ENCODE measurements around the gene GINS3. TPM values are rescaled to one million over a fixed set of nuclear protein-coding genes. Genes with fewer than 3 reads are reported as not detected.

Gene GINS3
- 16.4 and 17.2 TPM in 2 replicates for total RNA-seq (2021)
- long read RNA-seq, transcript GINS3-202 (2 exons, 1,932 nt): major isoform, 44 of 81 reads
- long read RNA-seq, transcript GINS3-201 (3 exons, 2,274 nt): minor isoform, 33 of 81 reads
- long read RNA-seq, partial matches to known transcripts: 1 of 81 reads
- long read RNA-seq, other reads (novel, unspliced or antisense): 2 of 81 reads

- Histone ChIP-seq H2AK5ac (ENCODE audit: insufficient read length, low read length) (no peak within 1 kb of the TSS), H3K27ac (ENCODE audit: insufficient read length, low read depth, low read length) (peak within 1 kb of the TSS; percentile 8), H3K56ac (ENCODE audit: insufficient read length, low read depth, low read length) (no peak within 1 kb of the TSS), H2BK12ac (ENCODE audit: insufficient read length, low read depth, low read length) (no peak within 1 kb of the TSS), H3K9ac (ENCODE audit: extremely low read depth, insufficient read length, low read length) (peak within 1 kb of the TSS; percentile 88), H4K91ac (ENCODE audit: insufficient read length, low read depth, low read length) (no peak within 1 kb of the TSS), H3K27me3 (ENCODE audit: insufficient read depth, low read length) (peaks cover 2% of the 10 kb centered on the region; the same call in 1 of the 2 replicates), H3K23ac (ENCODE audit: insufficient read length, low read depth, low read length) (no peak within 1 kb of the TSS), H2BK15ac (ENCODE audit: low read depth, low read length) (peak within 1 kb of the TSS; percentile 5; the same call in 1 of the 2 replicates), H3K9me3 (ENCODE audit: control insufficient read depth, low read depth, low read length) (no peaks in the 10 kb centered on the region), H2BK5ac (ENCODE audit: insufficient read length, low read length) (no peak within 1 kb of the TSS), H2BK120ac (ENCODE audit: low read depth, low read length, poor library complexity, severe bottlenecking) (no peak within 1 kb of the TSS), H4K20me1 (ENCODE audit: control insufficient read depth, insufficient read depth, insufficient read length) (no peaks in the 10 kb centered on the region), H3K4me2 (ENCODE audit: insufficient read depth, insufficient read length, low read length) (peak within 1 kb of the TSS; percentile 90), H3K4me1 (ENCODE audit: insufficient read depth, low read length) (no peaks in the 10 kb centered on the region), H3K23me2 (ENCODE audit: insufficient read length, low read depth, low read length, poor library complexity, severe bottlenecking) (no peaks in the 10 kb centered on the region), H4K5ac (ENCODE audit: insufficient read length, low read depth, low read length) (peak within 1 kb of the TSS; percentile 6), H4K8ac (replicated peaks; ENCODE audit: insufficient read length, low read depth, low read length) (no peak within 1 kb of the TSS), H2BK20ac (ENCODE audit: low read depth, low read length, poor library complexity, severe bottlenecking) (no peak within 1 kb of the TSS), H3K18ac (ENCODE audit: insufficient read length, low read depth, low read length) (peak within 1 kb of the TSS; percentile 31), H3K4ac (ENCODE audit: low read depth, low read length) (no peak within 1 kb of the TSS), H2AFZ (ENCODE audit: low read length) (peak within 1 kb of the TSS; percentile 16), H3K79me1 (ENCODE audit: insufficient read depth, low read depth, low read length, poor library complexity, severe bottlenecking) (no peaks in the 10 kb centered on the region), H3K14ac (ENCODE audit: insufficient read depth, low read length) (peak within 1 kb of the TSS; percentile 72), H3T11ph (ENCODE audit: low read length) (no peak within 1 kb of the TSS), H3K79me2 (ENCODE audit: insufficient read depth, low read length) (no peaks in the 10 kb centered on the region)
- peak within 1 kb of the TSS; percentile 98 to 100 for H3K4me3 Mint-ChIP-seq
- H3K4me1 Mint-ChIP-seq: peaks cover 4% of the 10 kb centered on the region in 2 experiments; a peak in 3 of 4 replicates
- peaks cover 6 to 13% of the 10 kb centered on the region in 2 experiments; a peak in 4 of 5 replicates for H3K9me3 Mint-ChIP-seq
- H3K27ac Mint-ChIP-seq: peak within 1 kb of the TSS; percentile 94 to 100 (median 99)
- H3K27me3 Mint-ChIP-seq (ENCODE audit: low read depth): peaks cover 46% of the 10 kb centered on the region
- peak; percentile 89 for DNase-seq
- H3K36me3 Mint-ChIP-seq (ENCODE audit: insufficient read depth in 1 of 3, low read depth in 3 of 3): peaks cover 16 to 23% (median 18%) of the 10 kb centered on the region in 3 experiments
- no CpG with 5 or more reads among the region's 67 CpGs for WGBS (ENCODE audit: extremely low coverage, insufficient read length, low lambda C conversion rate)
- no peak for TF ChIP-seq CTCF (conservative IDR thresholded peaks at IDR 0.05)
These were observed at the start of gene GINS3 for GRCh38 chr16:58392215-58393137. TSS of gene GINS3 (plus strand) at chr16:58392471. CDS start at chr16:58392602, 131 bp downstream.
